HL-60/S4 (cell line): ENCODE measurements around the gene MTMR1.

Experiments
- in situ Hi-C: fragments of 300-500 bp; cut with MboI; formaldehyde crosslinking; loops from 2 replicates; pipeline ENCODE4 v1.14.3; 2022; ENCODE audit warnings: low sequenced_read_pairs

The MTMR1 gene

GRCh38 chrX:150775569-150776350, 82.6 kb downstream of the MTMR1 start:
- in situ Hi-C loops = loop anchor here (10.0 kb wide), 1 partner anchor 309 kb away; no protein-coding TSS in a partner anchor

GRCh38 chrX:150777328-150777992, 84.3 kb downstream of the MTMR1 start:
- in situ Hi-C loops = loop anchor here (10.0 kb wide), 1 partner anchor 307 kb away; no protein-coding TSS in a partner anchor

- in situ Hi-C loops = loop anchor here (10.0 kb wide), 1 partner anchor 305 kb away; no protein-coding TSS in a partner anchor
Observed at GRCh38 chrX:150779385-150779784, 86.2 kb downstream of the MTMR1 start.

GRCh38 chrX:150781677-150782076, 88.5 kb downstream of the MTMR1 start:
- in situ Hi-C loops = no loop called here

- in situ Hi-C loops = no loop called here
Observed at GRCh38 chrX:150790021-150790420, 96.8 kb downstream of the MTMR1 start.

GRCh38 chrX:150792949-150793527, 99.8 kb downstream of the MTMR1 start:
- in situ Hi-C loops = no loop called here

- in situ Hi-C loops = no loop called here
Observed at GRCh38 chrX:150805736-150806135, 112.5 kb downstream of the MTMR1 start.

GRCh38 chrX:150806827-150807226, 113.6 kb downstream of the MTMR1 start:
- in situ Hi-C loops = no loop called here

- in situ Hi-C loops = no loop called here
Observed at GRCh38 chrX:150813922-150814321, 120.7 kb downstream of the MTMR1 start.
